ENCODE measurements around the gene SLC7A6OS.

Gene SLC7A6OS

DNA sequence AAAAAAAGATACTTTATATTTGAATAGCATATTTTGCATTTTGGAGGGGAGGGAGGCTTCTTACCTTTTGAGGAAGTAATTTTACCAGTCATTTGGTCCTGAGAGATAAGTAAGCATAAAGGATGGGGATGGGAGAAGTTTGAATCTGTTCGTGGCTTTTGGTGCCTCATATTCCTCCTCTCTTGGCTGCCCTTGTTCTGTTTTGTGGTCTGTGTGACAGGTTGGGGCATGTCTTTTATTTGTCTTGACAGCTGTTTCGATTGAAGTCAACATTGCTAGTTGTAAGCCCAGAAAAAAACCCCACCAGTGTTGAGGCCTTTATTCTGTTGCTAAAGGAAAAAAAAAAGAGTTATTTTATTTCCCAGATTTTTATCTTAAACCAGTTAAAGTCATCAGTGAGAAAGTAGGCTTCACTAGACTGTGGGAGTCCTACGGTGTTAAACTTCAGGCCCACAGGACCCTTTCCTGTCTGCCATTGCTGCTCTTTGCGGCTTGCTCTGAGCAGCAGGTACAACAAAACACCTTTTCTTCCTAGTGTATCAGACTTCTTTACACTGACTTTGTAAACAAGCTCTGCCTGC is 35.0 kb downstream of the SLC7A6OS start:
- DNase-seq, result no peak

DNA sequence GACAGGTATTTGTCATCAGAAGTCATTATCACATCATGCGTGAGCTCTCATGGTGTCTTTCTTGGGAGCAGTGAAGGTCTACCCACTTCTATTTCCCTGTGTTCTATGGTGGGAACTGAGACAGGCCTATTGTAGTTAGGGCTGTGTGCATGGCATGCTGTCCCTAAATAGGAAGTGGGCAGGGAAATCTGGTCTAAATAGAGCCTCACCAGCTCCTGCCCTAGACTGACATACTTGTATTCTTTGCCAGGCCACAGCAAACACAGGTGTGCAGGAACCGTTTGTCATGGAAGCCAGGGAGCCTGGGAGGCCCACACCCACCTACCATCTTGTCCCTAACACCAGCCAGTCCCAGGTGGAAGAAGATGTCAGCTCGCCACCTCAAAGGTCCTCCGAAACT is 36.3 kb downstream of the SLC7A6OS start:
- no peak for DNase-seq

DNA sequence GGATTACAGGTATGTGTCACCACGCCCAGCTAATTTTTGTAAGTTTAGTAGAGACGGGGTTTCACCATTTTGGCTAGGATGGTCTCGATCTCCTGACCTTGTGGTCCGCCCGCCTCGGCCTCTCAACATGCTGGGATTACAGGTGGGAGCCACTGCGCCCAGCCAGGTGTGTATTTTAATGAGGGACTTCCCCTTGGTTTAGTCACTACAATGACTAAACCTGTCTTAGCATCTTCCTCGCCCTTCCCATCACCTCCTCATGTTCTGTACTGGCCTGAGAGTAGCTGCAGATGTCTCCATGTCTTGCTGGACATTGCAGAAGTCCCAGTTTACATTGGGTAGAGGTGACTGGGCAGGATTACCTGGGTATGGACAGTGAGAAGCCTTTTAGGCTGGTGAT is 36.9 kb downstream of the SLC7A6OS start:
- no peak for DNase-seq

DNA sequence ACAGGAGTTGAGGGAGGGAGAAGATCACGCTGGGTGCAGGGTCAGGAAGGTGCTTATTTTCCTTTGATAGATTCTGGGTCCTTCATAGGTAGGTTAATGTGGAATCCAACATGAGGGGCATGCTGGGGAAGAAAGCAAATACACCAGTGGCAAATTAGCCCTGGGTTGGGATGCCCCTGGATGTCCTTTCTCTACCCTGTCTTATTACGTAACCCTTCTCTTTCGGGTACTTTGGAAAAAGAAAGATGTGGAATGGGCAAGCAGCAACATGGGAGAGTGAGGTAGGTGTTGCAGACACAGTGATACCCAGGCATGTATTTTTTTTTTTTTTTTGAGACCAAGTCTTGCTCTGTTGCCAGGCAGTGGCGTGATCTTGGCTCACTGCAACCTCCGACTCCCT is 37.3 kb downstream of the SLC7A6OS start:
- DNase-seq, result no peak

DNA sequence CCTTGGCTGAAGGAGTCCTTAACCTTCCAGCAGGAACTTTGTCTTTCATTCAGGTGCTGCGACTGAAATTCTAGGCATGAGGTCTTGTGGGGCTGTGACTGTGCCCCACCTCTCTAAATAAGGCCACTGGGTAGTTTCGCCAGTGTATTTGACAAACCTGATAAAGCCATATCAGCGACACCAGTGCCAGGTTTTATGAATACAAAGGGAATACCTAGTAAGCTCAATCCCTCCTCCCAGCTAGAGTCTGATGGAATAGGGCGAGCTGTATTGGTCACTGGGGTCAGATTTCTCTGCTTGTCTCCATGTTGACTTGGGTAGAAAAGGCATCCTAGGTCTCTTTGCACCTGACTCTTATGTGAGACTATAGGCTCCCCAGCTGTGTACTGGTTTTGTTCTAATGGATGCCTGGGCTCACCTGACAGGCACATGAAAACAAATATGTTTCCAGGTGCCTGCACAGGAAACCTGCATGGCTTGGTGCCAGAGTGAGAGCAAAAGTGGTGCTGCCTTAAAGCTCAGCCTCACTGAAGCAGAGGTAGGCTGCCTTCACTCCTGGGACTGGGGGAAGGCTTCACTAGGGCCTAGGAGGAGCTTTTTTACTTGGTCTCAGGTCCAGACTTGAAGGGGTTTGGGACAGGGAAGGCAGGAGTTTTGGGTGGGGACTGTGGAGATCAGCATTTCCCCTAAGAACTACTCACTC is 38.1 kb downstream of the SLC7A6OS start:
- no peak for DNase-seq

DNA sequence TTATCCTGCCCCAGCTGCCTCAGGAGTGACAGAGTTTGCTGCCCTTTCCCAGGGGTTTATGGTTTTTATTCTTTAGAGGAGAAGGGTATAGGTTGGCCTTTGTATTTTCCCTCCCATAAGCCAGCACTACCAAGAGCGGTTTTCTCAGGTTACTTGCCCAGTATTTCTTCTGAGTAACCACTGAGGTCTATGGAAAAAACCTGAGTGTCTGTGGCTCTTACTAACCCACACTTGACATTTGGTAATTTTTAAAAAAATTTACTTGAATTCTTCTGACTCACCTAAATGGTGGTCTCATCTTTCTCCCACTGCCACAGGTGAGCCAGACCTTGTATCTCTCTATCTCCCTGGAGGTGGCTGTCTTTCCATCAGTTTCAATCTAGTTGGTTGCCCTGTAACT is 40.4 kb downstream of the SLC7A6OS start:
- DNase-seq, result no peak

DNA sequence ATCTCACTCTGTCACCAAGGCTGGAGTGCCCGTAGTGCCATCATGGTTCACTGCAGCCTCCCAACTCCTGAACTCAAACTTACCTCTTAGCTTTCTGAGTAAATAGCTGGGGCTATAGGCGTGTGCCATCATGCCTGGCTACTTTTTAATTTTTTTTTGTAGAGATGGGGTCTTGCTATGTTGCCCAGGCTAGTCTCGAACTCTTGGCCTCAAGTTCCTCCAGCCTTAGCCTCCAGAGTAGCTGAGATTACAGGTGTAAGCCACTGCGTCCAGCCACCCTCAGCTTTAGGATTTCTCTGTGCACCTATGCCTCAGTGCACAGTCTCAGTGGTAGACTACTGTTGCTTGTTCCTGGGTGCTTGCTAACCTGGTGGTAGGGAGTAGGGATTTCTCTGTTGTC is 41.0 kb downstream of the SLC7A6OS start:
- no peak for DNase-seq

DNA sequence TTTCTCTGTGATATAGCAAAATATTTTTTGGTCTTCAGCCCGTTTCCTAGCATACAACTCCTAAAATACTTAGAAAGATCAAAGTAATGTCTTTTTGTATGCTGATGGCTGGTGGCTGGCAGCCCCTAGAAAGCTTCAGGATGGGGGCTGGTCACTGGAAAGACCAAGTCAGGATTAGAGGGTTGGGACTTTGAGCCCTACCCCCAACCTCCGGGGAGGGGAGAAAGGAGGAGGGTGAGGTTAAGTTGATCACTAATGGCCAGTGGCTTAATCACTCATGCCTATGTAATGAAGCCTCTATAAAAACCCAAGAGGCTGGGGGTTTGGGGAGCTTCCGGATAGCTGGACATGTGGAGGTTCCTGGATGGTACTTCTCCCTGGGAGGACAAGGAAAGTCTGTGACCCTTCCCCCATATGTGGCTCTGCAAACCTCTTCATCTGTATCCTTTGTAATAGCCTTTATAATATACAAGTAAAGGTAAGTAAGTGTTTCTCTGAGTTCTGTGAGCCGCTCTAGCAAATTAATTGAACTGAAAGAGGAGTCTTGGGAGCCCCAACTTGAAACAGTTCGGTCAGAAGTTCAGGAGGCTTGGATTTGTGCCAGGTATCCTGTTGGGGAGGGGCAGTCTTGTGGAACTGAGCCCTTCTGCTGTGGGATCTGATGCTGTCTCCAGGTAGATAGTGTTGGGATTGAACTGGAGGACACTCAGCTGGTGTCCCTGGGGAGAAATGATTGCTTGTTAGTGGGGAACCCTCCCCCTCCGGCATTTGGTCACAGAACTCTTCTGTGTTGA is 42.9 kb downstream of the SLC7A6OS start:
- DNase-seq, result no peak

DNA sequence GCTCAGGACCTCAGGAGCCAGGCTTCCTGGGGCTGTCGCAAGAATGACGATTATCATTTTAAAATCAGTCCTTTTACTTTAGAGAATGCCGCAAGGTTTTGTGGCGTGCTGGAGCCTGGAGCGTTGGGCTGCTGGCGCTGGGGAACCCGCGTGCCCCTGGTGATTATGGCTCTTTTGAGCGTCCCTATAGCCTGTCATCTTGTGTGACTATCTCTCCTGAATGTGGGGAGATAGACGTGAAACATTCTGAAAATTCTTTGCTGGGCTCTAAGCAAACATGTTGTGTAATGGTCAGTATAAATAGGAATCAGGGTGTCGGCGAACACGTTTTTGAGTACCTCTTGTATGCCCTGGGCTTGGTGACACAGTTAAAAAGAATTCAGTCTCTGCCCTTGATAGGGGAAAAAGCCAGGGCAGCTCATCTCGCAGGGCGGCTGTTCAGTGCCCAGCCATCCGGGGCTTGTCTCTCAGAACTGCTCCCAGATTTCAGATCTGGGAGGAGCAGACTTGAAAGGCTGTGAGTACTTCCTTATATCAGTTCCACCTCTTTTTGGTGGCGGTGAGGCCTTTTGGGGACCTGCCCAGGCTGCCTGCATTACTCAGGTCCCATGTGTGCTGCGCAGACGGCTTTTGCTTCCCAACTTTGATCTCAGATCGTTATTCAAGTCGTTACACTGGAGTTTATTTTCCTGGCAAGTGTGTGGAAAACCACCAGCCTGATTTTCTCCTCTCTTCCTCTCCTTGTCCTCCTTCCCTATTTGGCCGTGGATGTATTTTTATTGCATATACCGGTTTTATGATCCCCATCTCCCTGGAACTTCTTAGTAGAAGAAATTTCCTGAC is 45.4 kb downstream of the SLC7A6OS start:
- no peak for DNase-seq

DNA sequence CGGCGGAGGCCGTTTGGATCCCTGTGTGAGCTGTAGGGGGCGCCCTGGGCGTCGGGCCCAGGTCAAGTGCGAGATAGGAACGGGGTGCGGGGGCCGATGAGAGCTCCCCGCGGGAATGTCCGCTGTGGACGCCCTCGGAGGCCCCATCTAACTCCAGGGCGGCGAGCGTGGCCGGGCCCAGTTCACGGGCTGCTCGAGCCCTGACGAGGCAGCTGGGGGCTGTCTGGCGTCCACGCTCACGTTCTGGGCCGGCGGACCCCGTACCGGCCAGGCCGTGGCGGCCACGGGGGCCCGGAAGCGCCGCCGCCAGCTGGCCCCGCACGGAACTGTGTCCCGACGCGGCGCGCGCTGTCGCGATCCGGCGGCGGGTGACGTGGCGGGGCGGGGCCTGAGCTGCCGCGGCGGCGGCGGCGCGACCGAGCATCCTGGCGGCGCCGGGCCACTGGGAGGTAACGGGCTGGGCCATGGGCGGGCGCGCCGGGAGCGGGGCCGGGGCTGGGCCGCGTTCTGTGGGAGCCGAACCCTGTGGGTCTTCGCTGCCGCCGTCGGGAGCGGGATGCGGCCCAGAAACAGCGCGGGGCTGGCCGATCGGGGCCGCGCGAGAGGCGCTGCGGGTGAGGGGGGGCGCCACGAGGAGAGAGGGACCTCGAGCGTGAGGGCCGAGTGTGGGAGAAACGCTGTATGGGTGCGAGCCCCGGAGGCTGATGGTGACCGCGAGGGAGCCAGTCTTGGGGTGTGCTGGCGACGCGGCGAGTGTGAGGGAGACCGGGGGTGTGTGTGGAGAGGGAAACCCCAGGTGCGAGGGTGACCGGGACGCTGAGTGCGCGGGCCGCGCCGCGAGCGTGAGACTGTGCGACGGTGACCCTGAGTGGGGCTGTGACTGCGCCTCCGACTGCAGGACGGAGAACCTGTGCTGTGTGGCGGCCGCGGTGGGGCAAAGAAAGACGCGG is 46.3 kb downstream of the SLC7A6OS start, which contains the start of gene SLC7A6:
Gene SLC7A6 (plus strand): TSS at position 399 of the 950 bp plus-strand sequence. CDS start 10,201 bp downstream, outside the sequence.
- DNase-seq, result no peak

DNA sequence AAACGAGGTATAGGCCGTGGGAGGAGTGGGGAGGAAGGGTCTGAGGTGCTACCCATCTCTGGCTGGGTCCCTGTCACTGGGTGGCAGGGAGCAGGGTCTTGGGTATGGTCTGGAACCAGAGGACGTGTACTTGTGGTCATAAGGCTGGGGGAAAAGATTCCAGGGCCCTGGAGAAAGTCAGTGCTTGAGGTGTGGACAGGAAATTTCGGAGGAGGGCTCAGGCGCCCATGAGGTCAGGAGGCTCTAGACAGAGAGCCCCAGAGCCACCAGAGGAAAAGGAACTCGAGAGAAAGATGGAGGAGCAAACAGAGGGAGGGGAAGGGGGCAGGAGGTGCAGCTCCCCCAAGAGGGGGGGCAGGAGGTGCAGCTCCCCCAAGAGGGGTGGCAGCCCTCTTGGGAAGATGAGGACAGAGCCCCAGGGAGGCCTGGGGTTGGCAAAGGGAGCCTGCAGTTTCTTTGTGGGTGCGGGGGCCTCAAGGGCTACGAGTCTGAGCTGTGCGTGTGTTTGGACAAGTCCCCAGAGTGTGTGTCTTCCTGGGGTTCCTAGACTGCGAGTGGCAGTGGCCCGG is 47.1 kb downstream of the SLC7A6OS start:
- DNase-seq, result no peak

DNA sequence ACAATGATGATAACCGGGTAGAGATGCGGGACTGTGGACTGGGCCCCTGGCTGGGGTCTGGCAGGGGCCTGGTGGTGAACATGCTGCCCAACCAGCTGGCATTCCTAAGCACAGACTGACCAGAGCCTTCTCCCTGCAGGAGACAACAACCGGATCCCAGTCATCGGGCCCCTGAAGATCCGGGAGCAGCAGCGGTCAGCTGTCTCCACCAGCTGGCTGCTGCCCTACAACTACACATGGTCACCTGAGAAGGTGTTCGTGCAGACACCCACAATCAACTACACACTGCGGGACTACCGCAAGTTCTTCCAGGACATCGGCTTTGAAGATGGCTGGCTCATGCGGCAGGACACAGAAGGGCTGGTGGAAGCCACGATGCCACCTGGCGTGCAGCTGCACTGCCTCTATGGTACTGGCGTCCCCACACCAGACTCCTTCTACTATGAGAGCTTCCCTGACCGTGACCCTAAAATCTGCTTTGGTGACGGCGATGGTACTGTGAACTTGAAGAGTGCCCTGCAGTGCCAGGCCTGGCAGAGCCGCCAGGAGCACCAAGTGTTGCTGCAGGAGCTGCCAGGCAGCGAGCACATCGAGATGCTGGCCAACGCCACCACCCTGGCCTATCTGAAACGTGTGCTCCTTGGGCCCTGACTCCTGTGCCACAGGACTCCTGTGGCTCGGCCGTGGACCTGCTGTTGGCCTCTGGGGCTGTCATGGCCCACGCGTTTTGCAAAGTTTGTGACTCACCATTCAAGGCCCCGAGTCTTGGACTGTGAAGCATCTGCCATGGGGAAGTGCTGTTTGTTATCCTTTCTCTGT is 51.5 kb downstream of the SLC7A6OS start:
- no peak for DNase-seq

DNA sequence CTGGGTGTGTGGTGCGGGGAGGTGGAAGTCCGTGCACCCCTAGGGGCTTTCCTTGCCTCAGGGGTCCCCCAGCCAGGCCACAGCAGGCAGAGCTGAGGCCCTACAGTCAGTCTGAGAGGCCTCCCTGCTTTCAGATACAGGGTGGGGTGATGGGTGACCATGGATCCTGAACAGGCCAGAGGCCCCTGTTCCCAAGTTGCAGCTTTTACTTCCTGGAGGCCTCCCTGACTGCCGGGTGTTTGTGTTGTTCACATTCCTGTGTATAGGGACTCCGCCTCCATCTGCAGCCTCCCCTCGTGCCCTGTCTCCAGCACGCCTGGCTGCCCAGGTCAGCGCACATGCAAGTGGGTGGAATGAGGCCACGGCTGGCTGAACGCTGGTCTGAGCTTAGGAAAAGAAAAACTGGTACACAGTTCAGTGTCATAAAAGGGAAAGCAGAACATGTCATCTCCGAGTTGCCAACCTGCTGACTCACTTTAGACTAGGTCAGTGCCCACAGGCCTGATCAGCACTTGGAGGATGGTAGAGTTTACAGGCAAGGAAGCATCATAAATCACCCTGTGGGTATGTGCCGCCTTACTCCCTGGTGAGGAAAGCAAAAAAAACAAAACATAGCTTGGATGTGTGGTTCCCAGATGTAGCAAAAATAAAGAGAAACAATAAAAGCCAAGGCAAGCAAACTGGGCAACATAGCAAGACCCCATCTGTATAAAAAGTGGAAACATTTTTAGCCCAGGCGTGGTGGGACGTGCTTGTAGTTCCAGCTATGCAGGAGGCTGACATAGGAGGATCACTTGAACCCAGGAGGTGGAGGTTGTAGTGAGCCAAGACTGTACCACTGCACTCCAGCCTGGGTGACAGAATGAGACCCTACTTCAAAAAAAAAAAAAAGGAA is 52.6 kb downstream of the SLC7A6OS start:
- DNase-seq, result no peak

DNA sequence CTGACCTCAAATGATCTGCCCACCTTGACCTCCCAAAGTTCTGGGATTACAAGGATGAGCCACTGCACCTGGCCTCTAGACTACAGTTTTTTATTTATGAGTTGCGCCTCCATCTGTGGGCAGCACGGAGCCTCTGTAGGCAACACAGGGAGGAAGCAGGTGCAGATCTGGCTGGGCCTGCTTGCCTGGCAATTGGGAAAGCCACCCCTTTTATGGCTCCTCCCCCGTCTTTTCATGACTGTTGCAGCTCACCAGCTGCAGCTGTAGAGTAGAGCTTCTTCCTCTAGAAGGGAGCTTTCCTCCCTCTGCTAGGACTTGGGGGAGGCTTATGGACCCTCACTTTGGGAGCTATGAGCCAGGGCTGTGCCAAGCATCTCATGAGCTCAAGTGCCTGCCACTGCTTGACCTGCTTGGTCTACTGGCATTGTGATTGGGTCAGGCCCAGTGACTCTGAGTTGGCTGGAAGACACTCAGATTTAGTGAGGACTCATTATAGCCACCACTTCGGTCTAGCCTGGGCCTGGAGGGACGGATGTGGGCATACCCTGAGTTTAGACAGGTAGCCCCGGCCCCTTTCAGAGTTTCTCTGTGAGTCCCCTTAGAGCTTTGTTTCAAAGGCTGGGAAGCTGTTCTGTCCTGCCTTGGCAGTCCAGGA is 53.4 kb downstream of the SLC7A6OS start:
- no peak for DNase-seq

DNA sequence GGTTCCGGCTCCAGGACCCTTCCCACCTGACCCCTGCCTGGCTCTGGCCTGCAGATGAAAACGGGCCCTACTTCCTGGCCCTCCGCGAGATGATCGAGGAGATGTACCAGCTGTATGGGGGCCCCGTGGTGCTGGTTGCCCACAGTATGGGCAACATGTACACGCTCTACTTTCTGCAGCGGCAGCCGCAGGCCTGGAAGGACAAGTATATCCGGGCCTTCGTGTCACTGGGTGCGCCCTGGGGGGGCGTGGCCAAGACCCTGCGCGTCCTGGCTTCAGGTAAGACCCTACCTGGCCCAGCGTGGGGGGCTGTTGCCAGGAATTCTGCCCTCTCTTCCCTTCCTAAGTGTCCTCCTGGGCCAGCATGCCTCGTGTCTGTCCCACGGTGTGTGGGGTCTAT is 55.0 kb downstream of the SLC7A6OS start:
- no peak for DNase-seq

DNA sequence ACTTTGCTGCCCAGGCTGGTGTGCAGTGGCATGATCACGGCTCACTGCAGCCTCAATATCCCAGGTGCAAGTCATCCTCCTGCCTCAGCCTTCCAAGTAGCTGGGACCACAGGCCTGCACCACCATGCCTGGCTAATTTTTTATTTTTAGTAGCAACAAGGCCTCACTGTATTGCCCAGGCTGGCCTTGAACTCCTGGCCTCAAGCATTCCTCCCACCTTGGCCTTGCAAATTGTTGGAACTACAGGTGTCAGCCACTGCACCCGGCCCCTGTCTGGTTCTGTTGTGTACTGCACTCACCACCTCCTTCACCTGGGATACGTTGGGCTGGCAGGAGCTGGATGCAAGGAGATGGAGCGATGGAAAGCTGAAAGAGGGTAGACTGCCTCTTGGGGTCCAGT is 57.0 kb downstream of the SLC7A6OS start:
- no peak for DNase-seq

DNA sequence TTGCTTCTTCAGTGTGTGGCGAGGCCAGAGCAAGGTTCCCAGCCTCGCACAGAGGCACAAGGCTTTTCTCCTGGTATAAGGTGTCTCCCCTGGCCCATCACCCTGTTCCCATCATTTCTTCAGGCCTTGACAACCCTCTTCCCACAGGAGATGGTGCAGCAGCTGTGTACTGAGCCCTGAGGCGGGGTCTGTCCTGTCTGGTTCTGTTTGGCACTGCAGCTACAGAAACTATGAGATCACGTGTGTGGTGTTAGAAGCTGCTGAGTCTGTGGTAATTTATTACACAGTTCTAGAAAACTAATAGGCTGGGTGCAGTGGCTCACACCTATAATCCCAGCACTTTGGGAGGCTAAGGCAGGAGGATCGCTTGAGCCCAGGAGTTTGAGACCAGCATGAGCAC is 58.4 kb downstream of the SLC7A6OS start:
- DNase-seq, result no peak

DNA sequence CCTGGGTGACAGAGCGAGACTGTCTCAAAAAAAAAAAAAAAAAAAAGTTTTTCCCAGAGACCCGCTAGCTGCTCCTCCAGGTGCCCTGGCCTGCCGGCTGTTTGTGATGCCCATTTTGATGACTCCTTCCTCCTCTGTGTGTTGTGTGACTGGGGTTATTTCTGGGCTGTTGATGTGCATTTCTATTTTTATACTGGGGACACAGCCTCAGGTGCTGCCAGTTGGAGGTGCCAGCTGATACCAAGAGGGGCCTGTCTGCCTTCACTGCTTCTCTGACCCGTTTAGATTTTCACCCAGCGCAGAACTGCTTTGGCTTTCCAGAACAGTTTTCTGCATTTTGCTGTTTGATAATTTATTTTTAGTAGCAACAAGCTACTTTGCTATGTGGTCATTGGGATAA is 58.9 kb downstream of the SLC7A6OS start:
- no peak for DNase-seq

DNA sequence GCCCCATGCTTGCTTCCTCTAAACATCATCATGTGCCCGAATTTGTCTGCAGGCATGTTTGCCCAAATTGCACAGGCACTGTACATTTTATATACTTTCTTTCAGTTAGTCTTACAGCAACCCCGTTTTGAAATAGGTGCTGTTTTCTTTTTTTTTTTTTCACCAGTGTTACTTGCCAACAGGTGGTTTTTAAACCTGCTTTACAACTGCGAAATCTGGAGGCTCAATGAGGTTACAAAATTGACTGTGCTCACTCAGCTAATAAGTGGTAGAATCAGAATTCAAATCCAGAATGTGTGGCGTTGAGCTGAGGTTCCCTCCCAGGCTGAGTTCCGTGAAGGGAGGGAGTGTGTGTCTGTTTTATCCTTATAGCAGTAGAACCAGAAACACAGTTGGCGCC is 59.8 kb downstream of the SLC7A6OS start:
- no peak for DNase-seq

All from cortex of kidney (tissue), 1 donor.